GM19328 (cell line): ENCODE data around the gene ATP6V0D1.
A peak's percentile ranks its signal among the peaks of the same experiment; 100 is the strongest.
"Not testable (repeated sequence)": the region's sequence is repeated elsewhere in the genome, so short reads cannot be mapped to it uniquely, and the experiment has no call there.

ENCODE experiments used
- ATAC-seq: cut with Tn5 transposase; IDR thresholded peaks from one replicate; pipeline ENCODE4 v1.9.1; 2021; ENCODE audit warnings: mild to moderate bottlenecking, moderate library complexity; ENCODE audit not compliant: unreplicated experiment

Gene ATP6V0D1

DNA sequence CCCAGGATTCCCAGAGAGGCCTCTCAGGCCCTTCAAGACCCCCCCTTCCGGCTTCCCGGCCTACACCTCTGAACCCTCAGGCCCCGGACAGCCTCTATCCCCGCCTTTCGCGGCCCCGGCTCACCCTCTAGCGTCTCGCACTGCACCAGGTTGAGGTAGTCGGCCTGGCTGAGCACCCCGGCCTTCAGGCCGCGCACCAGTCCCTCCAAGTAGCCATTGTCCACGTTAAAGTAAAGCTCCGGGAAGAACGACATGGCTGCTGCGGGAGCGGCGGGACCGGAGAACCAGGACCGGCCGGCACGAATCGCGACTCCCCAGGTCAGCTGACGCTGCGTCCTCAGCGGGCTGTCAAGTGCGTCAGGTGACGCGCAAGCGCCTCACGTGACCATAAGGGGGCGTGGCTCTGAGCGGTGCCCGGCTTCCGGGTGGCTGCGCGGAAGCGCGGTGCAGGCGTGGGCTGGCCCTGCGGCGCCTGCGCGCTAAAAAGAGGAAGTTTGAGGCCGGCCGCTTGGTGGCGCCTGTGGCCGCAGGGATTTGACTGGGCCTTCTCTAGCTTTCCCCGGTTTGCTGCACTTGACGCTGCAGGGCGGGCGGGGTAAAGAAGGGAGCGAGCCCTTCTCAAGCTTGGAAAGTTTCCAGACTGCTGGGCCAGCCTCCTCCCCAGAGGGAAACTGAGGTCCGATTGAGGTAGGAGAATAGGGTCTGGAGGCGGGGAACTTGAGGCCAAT, at the start of gene ATP6V0D1:
ATP6V0D1 (minus strand) TSS at position 325 of the 728 bp plus-strand sequence; CDS start at position 254, 71 bp downstream.
- peak; percentile 81 for ATAC-seq

DNA sequence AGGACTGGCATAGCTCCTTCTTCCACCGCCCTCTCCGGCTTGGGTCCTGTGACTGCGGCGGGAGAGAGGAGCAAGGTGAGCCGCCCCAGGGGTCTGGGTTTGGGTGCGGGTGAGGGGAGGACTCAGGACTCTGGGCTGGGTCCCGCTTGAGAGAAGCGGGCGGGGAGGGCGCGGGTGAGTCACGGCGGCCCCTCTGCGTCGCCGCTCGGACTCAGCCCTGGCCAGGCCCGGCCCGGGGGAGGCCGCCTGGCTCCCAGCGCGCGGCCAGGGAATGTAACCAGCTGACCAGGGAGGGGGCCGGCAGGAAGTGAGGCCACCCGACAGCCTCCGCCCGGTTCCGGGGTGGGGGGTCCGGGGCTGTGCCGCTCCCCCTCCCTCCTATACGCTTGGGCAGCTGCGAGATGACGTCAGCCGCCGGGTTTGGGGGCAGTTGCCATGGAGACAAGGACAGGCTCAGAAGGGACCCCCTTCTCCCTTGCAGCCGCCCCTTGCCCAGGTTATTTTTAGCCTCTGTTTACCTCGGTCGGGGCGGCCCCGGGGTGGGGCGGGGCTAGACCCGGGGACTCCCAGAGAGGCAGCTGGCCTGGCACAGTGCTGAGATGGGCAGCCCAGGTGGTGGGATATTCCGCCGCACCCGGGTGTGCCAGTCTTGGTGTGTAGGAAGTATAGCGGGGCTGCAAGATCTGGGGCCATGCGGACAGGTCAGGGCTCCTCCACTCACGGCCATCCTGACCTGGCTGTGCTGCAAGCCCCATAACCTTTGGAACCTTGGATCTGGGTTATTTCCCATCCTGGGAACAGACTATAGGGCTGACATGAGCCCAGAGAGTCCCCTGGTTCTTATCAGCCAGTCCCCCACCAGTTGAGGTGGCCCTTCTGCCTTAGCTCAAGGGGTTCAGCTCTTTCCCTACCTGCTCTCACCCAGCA, 49.3 kb upstream of the ATP6V0D1 start:
- ATAC-seq = no peak

DNA sequence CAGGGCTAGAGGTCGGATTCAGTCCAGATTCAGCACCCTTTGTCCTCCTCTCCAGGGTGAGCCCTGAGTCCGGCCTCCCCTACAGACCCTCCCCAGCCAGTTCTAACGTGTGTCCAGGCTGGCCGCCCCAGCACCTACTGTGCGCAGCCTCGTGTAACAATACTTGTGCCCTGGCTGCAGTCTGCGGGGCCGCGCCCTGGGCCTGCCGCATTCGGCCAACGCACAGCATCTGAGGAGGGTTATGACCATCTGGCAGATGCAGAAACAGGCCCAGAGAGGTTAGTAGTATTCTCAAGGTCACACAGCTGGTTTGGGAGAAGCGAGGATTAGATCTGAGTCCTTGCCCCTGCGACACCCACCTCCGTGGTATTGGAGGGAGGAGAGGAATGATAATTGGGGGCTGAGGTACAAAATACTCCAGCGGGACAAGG, 48.6 kb upstream of the ATP6V0D1 start:
- no peak for ATAC-seq

DNA sequence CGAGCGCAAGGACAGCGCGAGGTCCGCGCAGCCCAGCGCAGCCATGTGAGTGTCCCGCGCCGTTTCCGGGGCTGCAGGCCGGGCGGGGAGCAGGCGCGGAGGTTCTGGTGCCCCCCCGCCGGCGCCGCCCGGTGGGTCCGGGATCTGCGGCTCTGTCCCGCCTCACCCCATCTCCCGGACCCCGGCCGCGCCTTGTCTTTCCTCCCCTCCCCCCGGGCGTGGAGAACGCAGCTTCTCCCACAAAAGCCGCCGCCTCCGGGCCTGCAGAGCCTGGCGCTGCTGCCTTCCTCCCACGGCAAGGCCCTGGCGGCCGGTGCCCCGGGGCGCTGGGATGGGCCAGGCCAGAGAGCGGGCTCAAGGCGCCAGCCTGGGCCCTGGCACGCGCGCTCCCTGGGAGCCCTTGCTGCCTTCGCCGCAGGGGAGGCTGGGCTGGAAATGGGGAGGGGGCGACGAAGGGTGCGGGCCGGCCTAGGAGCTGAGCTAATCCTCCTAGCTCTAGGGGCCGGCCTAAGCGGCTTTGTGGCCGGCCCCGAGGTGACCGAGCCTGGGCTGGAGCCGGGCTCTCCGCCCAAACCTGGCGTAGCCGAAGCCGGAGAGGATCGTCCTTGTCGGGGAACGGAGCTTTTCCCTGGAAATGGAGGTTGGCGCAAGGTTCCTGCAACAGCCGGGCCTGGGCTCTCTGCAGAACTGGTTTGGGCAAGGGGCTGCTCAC, 48.1 kb upstream of the ATP6V0D1 start:
- no peak for ATAC-seq

- no peak for ATAC-seq
Measured at GRCh38 chr16:67528222-67528869, 47.4 kb upstream of the ATP6V0D1 start, which contains the start of gene RIPOR1. RIPOR1 (plus strand) TSS chr16:67528829; CDS start chr16:67538447, 9,618 bp downstream.

DNA sequence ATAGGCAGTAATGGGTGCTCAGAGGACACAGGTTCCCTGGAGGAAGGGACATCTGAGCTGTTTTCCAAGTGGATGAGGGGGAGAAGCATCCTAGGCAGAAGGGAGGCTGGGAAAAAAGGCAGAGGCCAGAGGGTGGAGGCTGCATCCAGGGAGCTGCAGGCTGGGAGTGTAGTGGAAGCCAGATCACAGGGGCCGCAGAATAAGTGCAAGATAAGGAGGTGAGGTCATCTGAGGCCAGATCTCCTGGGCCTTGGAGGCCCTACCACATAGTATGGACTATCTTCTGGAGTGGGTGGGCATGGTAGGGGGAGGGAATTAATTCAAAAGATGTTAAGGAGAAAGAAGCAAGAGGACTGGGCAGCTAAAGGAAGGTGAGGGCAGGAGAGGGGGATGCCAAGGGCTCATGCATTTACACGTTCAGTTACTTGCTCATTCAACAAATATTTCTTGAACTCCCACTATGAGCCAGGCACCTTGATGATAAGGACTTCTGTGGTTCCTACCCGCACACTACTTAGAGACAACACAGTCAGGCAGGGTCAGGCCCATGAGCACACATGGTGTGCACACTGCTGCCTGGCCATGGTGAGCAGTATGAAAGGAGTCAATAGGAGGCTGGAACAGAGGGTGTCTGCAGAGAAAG, 45.3 kb upstream of the ATP6V0D1 start:
- no peak for ATAC-seq

GRCh38 chr16:67525176-67525860, 44.4 kb upstream of the ATP6V0D1 start:
- ATAC-seq = no peak

DNA sequence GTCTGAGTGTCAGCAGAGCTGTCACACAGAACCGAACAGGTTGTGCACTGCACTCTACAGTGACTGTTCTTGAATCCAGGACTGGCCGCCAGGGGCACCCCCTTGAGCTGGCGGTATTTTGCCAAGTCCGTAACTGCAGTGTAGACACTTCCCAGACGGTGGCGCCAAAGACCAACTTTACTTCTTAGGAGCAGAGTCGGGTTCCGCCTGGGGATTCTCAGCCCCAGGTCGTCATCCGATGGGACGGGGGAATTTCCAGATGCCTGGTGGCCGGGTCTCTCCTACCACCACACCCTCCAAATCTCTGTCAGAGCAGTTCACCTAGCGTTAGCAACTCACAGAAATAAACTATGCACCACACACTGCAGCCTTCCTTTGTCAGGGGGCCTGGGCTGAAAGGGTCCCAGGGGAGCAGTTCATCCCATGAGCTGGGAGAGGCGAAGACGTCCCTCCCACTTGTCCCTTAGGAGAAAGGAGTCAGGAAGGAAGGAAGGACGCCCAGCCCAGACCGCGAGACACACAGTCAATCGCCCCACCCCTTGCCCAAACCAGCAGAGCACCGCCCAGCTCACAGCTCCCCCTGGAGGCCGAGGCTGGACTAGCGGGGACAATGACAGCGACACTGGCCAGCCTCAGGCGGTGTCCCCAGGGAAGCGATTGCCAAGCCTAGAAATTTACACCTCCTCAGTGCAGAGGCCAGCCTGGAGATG, 40.3 kb upstream of the ATP6V0D1 start:
- ATAC-seq = peak; percentile 57

DNA sequence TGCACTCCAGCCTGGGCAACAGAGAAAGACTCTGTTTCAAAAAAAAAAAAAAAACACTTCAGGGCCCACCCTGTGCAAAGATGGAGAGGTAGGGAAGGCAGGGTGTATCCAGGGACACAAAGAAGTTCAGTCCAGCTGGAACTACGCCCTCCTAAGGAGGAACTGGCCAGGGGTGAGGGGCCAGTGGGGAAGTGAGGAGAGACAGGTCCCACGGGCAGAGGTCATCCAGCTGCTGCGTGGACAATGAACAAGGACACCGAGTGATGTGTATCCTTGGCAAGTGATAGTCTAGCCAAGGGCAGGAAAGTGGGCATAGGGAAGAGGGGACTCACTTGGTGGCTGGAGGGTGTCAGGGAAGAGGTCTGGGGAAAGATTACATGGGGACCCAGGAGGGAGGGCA, 38.3 kb upstream of the ATP6V0D1 start:
- ATAC-seq = no peak

- ATAC-seq = no peak
Measured at GRCh38 chr16:67518676-67519075, 37.7 kb upstream of the ATP6V0D1 start.

- no peak for ATAC-seq
Measured at GRCh38 chr16:67517661-67518423, 36.9 kb upstream of the ATP6V0D1 start.

DNA sequence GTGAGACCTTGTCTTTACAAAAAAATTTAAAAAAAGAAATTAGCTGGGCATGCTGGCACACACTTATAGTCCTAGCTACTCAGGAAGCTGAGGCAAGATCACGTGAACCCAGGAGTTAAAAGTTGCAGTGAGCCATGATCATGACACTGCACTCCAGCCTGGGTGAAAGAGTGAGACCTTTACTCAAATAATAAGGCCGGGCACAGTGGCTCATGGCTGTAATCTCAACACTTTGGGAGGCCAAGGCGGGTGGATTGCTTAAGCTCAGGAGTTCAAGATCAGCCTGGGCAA, 36.1 kb upstream of the ATP6V0D1 start:
- ATAC-seq = no peak

- no peak for ATAC-seq
Measured at GRCh38 chr16:67516296-67517154, 35.6 kb upstream of the ATP6V0D1 start.

DNA sequence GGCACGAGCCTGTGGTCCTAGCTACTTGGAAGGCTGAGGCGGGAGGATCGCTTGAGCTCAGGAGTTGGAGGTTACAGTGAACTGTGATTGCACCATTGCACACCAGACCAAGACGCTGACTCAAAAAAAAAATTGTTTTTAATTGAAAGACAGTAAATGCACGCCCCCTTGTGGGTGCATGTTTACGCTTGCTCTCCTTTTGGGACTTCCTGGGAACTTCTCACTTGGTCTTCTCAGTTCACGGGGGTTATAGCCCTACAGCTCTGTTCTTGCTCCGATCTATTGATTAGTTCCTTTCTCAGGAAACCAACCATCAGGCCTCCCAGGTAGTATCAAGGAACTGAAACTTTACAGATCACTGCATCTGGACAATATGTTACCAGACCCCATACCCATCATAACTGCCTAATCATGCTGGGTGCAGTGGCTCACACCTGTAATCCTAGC, 33.4 kb upstream of the ATP6V0D1 start:
- no peak for ATAC-seq

DNA sequence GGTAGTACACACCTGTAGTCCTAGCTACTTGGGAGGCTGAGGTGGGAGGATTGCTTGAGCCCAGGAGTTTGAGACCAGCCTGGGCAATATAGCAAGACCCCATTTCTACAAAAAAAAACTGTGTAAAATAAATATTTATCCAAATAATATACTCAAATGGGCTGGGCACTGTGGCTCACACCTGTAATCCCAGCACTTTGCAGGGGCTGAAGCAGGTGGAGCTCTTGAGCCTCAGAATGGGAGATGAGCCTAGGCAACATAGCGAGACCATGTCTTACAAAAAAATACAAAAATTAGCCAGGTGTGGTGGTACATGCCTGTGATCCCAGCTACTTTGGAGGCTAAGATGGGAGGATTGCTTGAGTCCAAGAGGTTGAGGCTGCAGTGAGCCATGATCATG, 32.9 kb upstream of the ATP6V0D1 start:
- ATAC-seq = not testable (repeated sequence)

GRCh38 chr16:67509016-67509415, 28.1 kb upstream of the ATP6V0D1 start:
- no peak for ATAC-seq

DNA sequence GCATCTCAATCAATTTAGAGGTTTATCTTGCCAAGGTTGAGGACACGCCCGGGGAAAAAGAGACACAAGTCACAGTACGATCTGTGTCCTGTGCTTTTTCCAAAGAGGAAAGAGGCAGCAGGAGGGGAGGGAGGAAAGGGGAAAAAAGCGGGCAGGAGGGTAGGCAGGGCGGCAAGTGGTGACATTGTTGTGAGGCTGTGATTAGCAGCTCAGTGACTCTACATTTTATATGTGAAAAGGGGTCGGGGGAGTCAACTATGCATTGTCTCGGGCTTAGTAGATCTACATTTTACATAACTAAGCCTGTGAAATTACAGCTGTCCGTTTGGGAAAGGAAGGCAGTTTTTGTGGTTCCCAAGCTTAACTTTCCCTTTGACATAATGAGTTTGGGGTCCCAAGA, 25.5 kb upstream of the ATP6V0D1 start:
- no peak for ATAC-seq
